LNCaP clone FGC (cell line): ENCODE data around the gene BICD2.
"Not testable (repeated sequence)": the region's sequence is repeated elsewhere in the genome, so short reads cannot be mapped to it uniquely, and the experiment has no call there.

Experiments used
- DNase-seq: peaks from one replicate; pipeline ENCODE4 v3.0.0-alpha.2; 2011; ENCODE audit warnings: low read depth
- H3K4me3 ChIP-seq: 2 replicates; pipeline ENCODE4 v1.5.1; 2011; ENCODE audit warnings: mild to moderate bottlenecking, low read depth, low read length, control low read depth
- TF ChIP-seq, protein P1 (sequence below): IDR thresholded peaks from 2 replicates; pipeline ENCODE4 v1.5.1; 2012; ENCODE audit warnings: mild to moderate bottlenecking; ENCODE audit not compliant: control insufficient read depth, insufficient read depth; ENCODE audit errors: extremely low read depth

The BICD2 gene

DNA sequence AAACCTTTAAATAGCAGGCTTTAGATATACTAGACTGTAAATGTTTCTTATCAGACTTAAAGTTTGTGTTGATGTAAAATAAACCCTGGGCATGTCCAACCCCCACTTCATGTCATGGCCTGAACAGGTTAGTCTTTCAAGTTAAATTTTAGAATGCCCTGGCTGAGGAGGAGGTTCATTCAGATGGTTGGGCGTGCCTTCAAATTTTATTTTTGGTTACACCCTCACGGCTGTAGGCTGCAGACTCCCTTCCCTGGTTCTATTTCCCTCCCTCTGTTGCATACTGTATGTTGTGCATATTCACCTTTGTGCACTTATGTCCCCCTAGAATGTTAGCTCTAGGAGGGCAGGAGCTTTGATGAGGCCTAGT is 5.3 kb upstream of the BICD2 start:
- no peak for DNase-seq
- TF ChIP-seq, protein P1, sequence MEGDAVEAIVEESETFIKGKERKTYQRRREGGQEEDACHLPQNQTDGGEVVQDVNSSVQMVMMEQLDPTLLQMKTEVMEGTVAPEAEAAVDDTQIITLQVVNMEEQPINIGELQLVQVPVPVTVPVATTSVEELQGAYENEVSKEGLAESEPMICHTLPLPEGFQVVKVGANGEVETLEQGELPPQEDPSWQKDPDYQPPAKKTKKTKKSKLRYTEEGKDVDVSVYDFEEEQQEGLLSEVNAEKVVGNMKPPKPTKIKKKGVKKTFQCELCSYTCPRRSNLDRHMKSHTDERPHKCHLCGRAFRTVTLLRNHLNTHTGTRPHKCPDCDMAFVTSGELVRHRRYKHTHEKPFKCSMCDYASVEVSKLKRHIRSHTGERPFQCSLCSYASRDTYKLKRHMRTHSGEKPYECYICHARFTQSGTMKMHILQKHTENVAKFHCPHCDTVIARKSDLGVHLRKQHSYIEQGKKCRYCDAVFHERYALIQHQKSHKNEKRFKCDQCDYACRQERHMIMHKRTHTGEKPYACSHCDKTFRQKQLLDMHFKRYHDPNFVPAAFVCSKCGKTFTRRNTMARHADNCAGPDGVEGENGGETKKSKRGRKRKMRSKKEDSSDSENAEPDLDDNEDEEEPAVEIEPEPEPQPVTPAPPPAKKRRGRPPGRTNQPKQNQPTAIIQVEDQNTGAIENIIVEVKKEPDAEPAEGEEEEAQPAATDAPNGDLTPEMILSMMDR: no peak
- H3K4me3 ChIP-seq: no peak overlapping the region

DNA sequence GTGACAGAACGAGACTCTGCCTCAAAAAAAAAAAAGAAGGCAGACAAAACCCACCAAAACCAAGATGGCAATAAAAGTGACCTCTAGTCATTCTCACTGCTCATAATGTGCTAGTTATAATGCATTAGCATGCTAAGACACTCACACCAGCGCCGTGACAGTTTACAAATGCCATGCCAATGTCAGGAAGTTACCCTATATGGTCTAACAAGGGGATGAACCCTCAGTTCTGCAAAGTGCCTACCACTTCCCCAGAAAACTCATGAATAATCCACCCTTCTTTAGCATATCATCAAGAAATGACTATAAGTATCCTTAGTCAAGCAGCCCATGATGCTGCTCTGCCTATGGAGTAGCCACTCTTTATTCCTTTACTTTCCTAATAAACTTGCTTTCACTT is 4.7 kb upstream of the BICD2 start:
- no peak for DNase-seq
- TF ChIP-seq, protein P1: no peak
- H3K4me3 ChIP-seq: no peak overlapping the region

DNA sequence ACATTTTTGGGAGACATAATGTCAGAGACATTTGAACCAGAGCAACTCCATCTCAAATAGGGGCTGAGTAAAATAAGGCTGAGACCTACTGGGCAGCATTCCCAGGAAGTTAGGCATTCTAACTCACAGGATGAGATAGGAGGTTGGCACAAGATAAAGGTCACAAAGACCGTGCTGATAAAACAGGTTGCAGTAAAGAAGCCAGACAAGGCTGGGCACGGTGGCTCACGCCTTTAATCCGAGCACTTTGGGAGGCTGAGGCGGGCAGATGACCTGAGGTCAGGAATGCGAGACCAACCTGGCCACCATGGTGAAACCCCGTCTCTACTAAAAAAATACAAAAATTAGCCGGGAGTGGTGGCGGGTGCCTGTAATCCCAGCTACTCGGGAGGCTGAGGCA is 4.2 kb upstream of the BICD2 start:
- H3K4me3 ChIP-seq: not testable (repeated sequence)
- peak; percentile 3 for DNase-seq

DNA sequence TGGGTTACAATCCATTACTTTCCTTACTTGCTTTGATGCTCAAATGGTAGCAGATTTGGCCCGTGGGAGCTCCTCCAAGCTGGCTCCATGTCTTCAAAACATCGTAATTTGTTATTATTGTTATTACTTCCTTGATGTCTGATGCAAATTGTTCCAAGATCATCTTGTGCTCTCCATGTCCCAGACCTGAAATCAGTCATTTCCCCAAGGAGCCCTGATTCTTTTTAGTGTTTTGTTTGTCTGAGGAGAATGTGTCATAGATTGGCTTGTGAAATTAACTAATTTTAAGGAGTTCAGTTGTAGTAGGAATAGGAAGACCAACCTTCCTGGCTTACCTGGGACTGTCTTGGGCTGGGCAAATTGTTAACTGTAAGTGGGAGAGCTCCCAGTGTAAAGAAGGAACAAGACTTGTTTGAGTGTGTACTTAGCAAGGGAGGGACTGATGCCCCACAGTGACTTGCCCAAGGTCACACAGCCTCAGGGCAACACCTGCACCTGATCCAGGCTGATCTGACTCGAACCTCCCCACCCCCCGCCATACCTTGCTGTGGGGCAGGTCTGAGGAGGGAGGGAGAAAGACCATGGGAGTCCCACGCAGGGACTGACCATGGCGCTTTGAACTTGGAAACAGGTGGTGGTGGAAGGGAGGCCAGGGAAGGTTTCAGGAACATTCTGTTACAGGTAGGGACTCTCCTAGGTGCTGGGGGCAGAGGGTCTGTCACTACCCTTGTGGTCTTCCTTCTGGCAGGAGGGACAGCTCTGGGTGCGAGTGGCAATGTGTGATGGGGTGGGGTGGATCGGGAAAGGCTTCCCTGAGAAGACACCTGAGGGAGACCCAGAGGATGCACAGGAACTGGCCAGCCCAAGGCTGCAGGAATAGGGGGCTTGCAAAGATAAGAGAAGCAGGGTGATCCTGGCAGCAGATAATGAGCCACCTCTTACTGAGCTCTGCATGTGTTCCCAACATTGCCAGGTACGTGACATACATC is 2.7 kb upstream of the BICD2 start:
- H3K4me3 ChIP-seq: no peak overlapping the region
- TF ChIP-seq, protein P1: no peak
- DNase-seq: peak; percentile 4

DNA sequence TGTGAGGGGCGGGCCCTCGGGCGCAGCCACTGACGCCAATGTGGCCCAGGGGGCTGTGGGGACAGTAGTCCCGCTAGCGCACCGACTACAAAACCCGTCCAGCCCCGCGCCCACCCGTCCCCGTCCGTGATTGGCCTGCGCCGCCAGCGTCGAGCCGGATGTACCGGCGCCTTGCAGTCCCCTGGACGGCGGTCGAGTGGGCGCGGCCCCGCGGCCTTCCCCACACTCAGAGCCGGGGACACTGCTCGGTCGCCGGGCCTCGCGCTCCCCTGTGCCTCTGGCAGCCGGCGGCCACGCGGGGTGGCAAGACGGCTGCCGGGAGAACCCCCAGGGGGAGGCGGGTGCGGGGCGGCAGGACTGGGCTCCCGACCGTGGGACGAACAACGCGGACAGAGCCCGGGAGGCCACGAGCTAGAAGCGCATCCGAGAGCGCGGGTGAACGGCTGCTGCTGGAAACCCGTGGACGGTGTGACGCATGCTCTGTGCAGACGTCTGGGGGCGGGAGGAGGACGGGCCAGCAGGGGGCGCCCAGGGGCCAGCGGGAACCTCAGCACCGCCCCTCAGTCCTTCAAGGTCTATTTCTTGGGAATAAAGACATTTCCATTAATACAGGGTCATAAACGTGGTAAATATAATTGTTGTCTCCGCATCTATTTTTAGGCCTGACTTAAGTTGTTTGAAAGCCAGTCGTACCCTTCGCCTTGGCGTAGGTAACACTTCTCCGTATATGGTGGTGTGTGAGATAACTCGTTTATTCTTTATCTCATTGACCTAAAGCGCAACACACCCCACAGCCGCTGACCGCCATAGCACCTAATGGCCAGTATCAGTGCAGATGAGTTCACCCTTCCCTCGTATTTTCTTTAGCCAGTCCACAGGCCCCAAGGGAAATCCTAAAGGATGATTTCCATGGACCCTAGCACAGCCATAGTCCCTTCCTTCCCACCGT is 629 bp upstream of the BICD2 start:
- peak overlapping the region; percentile 87 for H3K4me3 ChIP-seq
- DNase-seq: peak; percentile 91
- TF ChIP-seq, protein P1: peak; percentile 95

DNA sequence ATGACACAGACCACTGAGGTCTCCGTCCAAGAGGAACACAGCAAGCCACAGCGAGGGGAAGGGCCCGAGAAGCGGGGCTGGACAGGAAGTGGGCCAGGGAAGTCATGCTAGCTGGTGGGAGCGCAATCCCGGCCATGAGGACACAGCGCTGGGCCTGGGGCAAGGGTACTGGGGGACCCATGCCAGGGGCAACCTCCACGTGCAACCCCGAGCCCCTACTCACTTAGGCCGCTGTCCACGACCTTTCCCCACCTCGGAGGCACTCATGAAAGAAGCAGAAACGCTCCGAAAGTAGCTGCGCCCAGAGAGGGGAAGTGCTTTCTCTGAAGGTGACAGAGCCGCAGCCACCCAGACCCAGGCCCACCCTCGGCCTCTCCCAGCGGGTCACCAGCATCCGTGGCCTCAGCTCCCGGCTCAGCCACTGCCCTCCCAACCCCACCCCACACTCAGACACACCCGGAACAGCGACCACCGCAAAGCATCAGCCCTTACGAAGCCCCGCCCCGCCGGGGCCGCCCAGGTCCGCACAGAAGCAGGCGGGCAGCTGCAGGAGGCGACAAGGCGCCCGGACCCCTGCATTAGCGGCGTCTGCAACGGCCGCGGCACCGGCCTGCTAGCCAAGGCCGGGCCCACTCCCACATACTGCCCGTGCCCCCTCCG is 782 bp downstream of the BICD2 start:
- TF ChIP-seq, protein P1: no peak
- H3K4me3 ChIP-seq: peak overlapping the region; percentile 87
- no peak for DNase-seq
